K562 (cell line): Measurements from ENCODE around the gene NUAK2. TPM values are rescaled to one million over a fixed set of nuclear protein-coding genes. Genes with fewer than 3 reads are reported as not detected.

Experiments used
- ATAC-seq: fragments of 200-7000 bp; cut with Tn5 transposase; 3 replicates; pipeline ENCODE4 v1.9.1; 2020; ENCODE audit warnings: moderate library complexity
- BruUV-seq: library from RNA; stranded (reverse); fragments of 400-500 nt; replicated peaks from 2 replicates; lab custom pipeline; 2021; lab: Mats Ljungman, UMichigan
- CTCF ChIA-PET: fragments of 300-600 bp; formaldehyde crosslinking; extraction: SDS; loops from one replicate; lab custom pipeline; 2021; ENCODE audit warnings: low intra/inter-chr PET ratio; lab: Yijun Ruan, JAX
- POLR2A ChIA-PET: fragments of 300-600, 350-650 bp; sonication (Branson Sonifier 250); formaldehyde crosslinking; extraction: SDS; loops from one replicate; lab custom pipeline; 2021; ENCODE audit warnings: antibody characterized with exemption, inconsistent platforms; lab: Yijun Ruan, JAX
- DNase-seq, 4 experiments: peaks; one replicate each; pipeline versions ENCODE4 v3.0.0 to v3.0.0-alpha.2; 2011 to 2018; ENCODE audit warnings: low spot score in 3 of 4, mixed read lengths in 3 of 4; ENCODE audit errors: extremely low read depth in 1 of 4
- FAIRE-seq: peaks from 2 replicates; lab custom pipeline; 2011; peaks lifted over from hg19 to GRCh38; lab: Jason Lieb, UNC
- H2AFZ ChIP-seq: 2 replicates; pipeline ENCODE4 v1.6.0; 2011; ENCODE audit warnings: low read depth, low read length, control low read depth, inconsistent platforms
- H3K27ac ChIP-seq: fragments of 200-600 bp; 3 replicates; pipeline ENCODE4 v1.8.0; 2011; ENCODE audit warnings: low read depth, mild to moderate bottlenecking, control low read depth, inconsistent platforms, low read length, moderate library complexity, mixed read lengths; ENCODE audit errors: extremely low read depth
- H3K27me3 ChIP-seq, 2 experiments: fragments of 300-600 bp in 1 of 2; 2 replicates in 1 of 2; 3 replicates in 1 of 2; pipeline versions ENCODE4 v1.6.0 to v1.8.0; 2011; ENCODE audit warnings: inconsistent platforms in 2 of 2, low read length in 2 of 2, mild to moderate bottlenecking in 1 of 2, mixed read lengths in 1 of 2, moderate library complexity in 1 of 2; ENCODE audit not compliant: control insufficient read depth in 2 of 2, insufficient read depth in 2 of 2
- H3K36me3 ChIP-seq: fragments of 300-600 bp; 3 replicates; pipeline ENCODE4 v1.8.0; 2011; ENCODE audit warnings: mild to moderate bottlenecking, low read length, inconsistent platforms; ENCODE audit not compliant: control insufficient read depth, insufficient read depth
- H3K4me1 ChIP-seq, 2 experiments: fragments of 200-600 bp in 1 of 2; replicated peaks in 1 of 2; 2 replicates in 1 of 2; 3 replicates in 1 of 2; pipeline versions ENCODE4 v1.5.1 to v1.8.0; 2011; ENCODE audit warnings: inconsistent platforms in 2 of 2, low read length in 2 of 2, mild to moderate bottlenecking in 1 of 2, mixed read lengths in 1 of 2, moderate library complexity in 1 of 2; ENCODE audit not compliant: control insufficient read depth in 2 of 2, insufficient read depth in 2 of 2
- H3K4me2 ChIP-seq: 2 replicates; pipeline ENCODE4 v1.6.1; 2011; ENCODE audit warnings: low read length, control low read depth, inconsistent platforms, mixed read lengths; ENCODE audit not compliant: insufficient read depth
- H3K4me3 ChIP-seq: fragments of 200-600 bp; sonication (generic), shearing (Covaris generic); 2 replicates; pipeline ENCODE4 v1.5.1; 2016; ENCODE audit warnings: control low read depth, inconsistent platforms
- H3K79me2 ChIP-seq: fragments of 200-600 bp; 3 replicates; pipeline ENCODE4 v1.8.0; 2011; ENCODE audit warnings: low read length, inconsistent platforms; ENCODE audit not compliant: control insufficient read depth, insufficient read depth
- H3K9ac ChIP-seq, 2 experiments: 2 replicates each; pipeline versions ENCODE4 v1.6.0 to v1.6.1; 2011; ENCODE audit warnings: low read depth in 2 of 2, low read length in 2 of 2, control low read depth in 1 of 2, inconsistent platforms in 1 of 2, mild to moderate bottlenecking in 1 of 2, mixed read lengths in 1 of 2; ENCODE audit not compliant: insufficient read depth in 1 of 2
- H3K9me1 ChIP-seq: one replicate; pipeline ENCODE4 v1.6.0; 2011; ENCODE audit warnings: inconsistent platforms, mild to moderate bottlenecking, low read length, moderate library complexity; ENCODE audit not compliant: control insufficient read depth, insufficient read depth
- H3K9me3 ChIP-seq: replicated peaks from 2 replicates; pipeline ENCODE4 v1.5.1; 2011; ENCODE audit warnings: low read depth, low read length, inconsistent platforms; ENCODE audit not compliant: control insufficient read depth, insufficient read depth
- H4K20me1 ChIP-seq: replicated peaks from 2 replicates; pipeline ENCODE4 v1.6.1; 2011; ENCODE audit warnings: low read length, inconsistent platforms, mixed read lengths; ENCODE audit not compliant: control insufficient read depth, insufficient read depth
- ARID1B ChIP-seq: fragments of 450-650 bp; IDR thresholded peaks from 2 replicates; pipeline ENCODE4 v1.6.1; 2016; ENCODE audit warnings: antibody characterized with exemption, mild to moderate bottlenecking, inconsistent platforms
- CAMTA2 ChIP-seq: fragments of 250-450 bp; sonication (Bioruptor Pico); conservative IDR thresholded peaks from 2 replicates; pipeline ENCODE4 v1.5.1; 2022
- CHD2 ChIP-seq: IDR thresholded peaks from 2 replicates; pipeline ENCODE4 v1.6.1; 2011; ENCODE audit warnings: low read depth, low read length
- FOXJ2 ChIP-seq: fragments of 200-800 bp; sonication (Bioruptor generic); IDR thresholded peaks from 2 replicates; pipeline ENCODE4 v1.6.1; 2016; ENCODE audit warnings: missing genetic modification characterization, missing compliant biosample characterization
- FOXP4 ChIP-seq: sonication (generic); formaldehyde crosslinking; IDR thresholded peaks from 2 replicates; pipeline ENCODE4 v1.8.0; 2022; ENCODE audit warnings: mild to moderate bottlenecking, missing genetic modification reagents, borderline replicate concordance
- JUNB ChIP-seq: fragments of 450-650 bp; formaldehyde crosslinking; conservative IDR thresholded peaks from 2 replicates; pipeline ENCODE4 v1.4.0; 2020; ENCODE audit warnings: mild to moderate bottlenecking
- LEF1 ChIP-seq: fragments of 450-650 bp; IDR thresholded peaks from 2 replicates; pipeline ENCODE4 v1.6.1; 2016; ENCODE audit warnings: mild to moderate bottlenecking
- MCM3 ChIP-seq: fragments of 450-650 bp; IDR thresholded peaks from 2 replicates; pipeline ENCODE4 v1.6.1; 2016
- NONO ChIP-seq, 2 experiments: fragments of 200-400 bp in 1 of 2; fragments of 450-650 bp in 1 of 2; formaldehyde crosslinking in 1 of 2; IDR thresholded peaks; 2 replicates each; pipeline ENCODE4 v1.6.1; 2017; ENCODE audit warnings: low read depth in 2 of 2, mild to moderate bottlenecking in 2 of 2, moderate library complexity in 2 of 2, low read length in 1 of 2
- NR2C2 ChIP-seq, 2 experiments: fragments of 200-800 bp in 1 of 2; sonication (Bioruptor generic) in 1 of 2; sonication (generic) in 1 of 2; formaldehyde crosslinking in 1 of 2; IDR thresholded peaks; 2 replicates each; pipeline versions ENCODE4 v1.6.1 to v1.8.0; 2016 to 2022; ENCODE audit warnings: mild to moderate bottlenecking in 1 of 2, missing compliant biosample characterization in 1 of 2, missing genetic modification characterization in 1 of 2, missing genetic modification reagents in 1 of 2
- PHTF2 ChIP-seq: fragments of 250-450 bp; sonication (Bioruptor Pico); IDR thresholded peaks from 2 replicates; pipeline ENCODE4 v1.5.0; 2021; ENCODE audit warnings: mild to moderate bottlenecking
- SUPT5H ChIP-seq: fragments of 450-650 bp; IDR thresholded peaks from 2 replicates; pipeline ENCODE4 v1.6.1; 2016
- TRIM28 ChIP-seq: fragments of 450-650 bp; IDR thresholded peaks from 2 replicates; pipeline ENCODE4 v1.6.1; 2017
- XRCC5 ChIP-seq: fragments of 200-400 bp; formaldehyde crosslinking; IDR thresholded peaks from 2 replicates; pipeline ENCODE4 v1.6.1; 2017; ENCODE audit warnings: low read depth, mild to moderate bottlenecking, low read length
- ZNF165 ChIP-seq: fragments of 250-450 bp; sonication (Bioruptor Pico); IDR thresholded peaks from 2 replicates; pipeline ENCODE4 v1.4.0; 2020; ENCODE audit warnings: borderline replicate concordance
- ZNF175 ChIP-seq: fragments of 200-800 bp; sonication (Bioruptor generic); IDR thresholded peaks from 2 replicates; pipeline ENCODE4 v1.6.1; 2016; ENCODE audit warnings: low read depth, mild to moderate bottlenecking, missing genetic modification characterization, missing compliant biosample characterization
- ZNF586 ChIP-seq: fragments of 450-650 bp; formaldehyde crosslinking; conservative IDR thresholded peaks from 2 replicates; pipeline ENCODE4 v1.4.0; 2020; ENCODE audit warnings: mild to moderate bottlenecking, moderate library complexity
- ZNF695 ChIP-seq: fragments of 450-650 bp; formaldehyde crosslinking; IDR thresholded peaks from 2 replicates; pipeline ENCODE4 v1.4.0; 2020; ENCODE audit warnings: mild to moderate bottlenecking, moderate library complexity
- WGBS: fragments of 100-300 bp; shearing (Covaris generic); methylation state at CpG from one replicate; pipeline ENCODE4 v1.1.6; 2016; ENCODE audit warnings: low coverage, mixed read lengths; ENCODE audit not compliant: insufficient coverage; ENCODE audit errors: missing lambda C conversion rate; 5-methylcytosine and 5-hydroxymethylcytosine counted together
- in situ Hi-C: fragments of 300-500 bp; cut with MboI; formaldehyde crosslinking; loops from 4 replicates; pipeline ENCODE4 v1.15.0; 2018; ENCODE audit warnings: inconsistent platforms, mixed read lengths
- intact Hi-C: fragments of 100-400 bp; cut with micrococcal nuclease; formaldehyde crosslinking; loops from 2 replicates; pipeline ENCODE4 v1.14.2; 2022
- polyA plus RNA-seq, 8 experiments: library from polyadenylated mRNA; depleted of rRNA in 4 of 8; stranded (reverse) in 5 of 8; unstranded in 3 of 8; fragments of >200 nt; fragmentation: Nextera tagmentation in 2 of 8; fragmentation: Illumina TruSeq in 1 of 8; extraction: Ambion mirVana in 2 of 8; extraction: Trizol in 1 of 8; gene quantifications; 2 replicates each; pipeline versions ENCODE4 v1.2.1 to v1.2.3, GENCODE V29; 2011 to 2014; ENCODE audit warnings: inconsistent platforms in 1 of 8, missing spikeins in 1 of 8
- total RNA-seq, 7 experiments: library from RNA; depleted of rRNA in 6 of 7; stranded (reverse); fragments of >200 nt in 6 of 7; fragmentation: Illumina TruSeq in 2 of 7; extraction: Trizol in 2 of 7; gene quantifications; 2 replicates each; pipeline versions ENCODE4 v1.2.1 to v1.2.3, GENCODE V29; 2011 to 2021; ENCODE audit warnings: low replicate concordance in 1 of 7
- TF ChIP-seq, protein P1 (sequence below): fragments of 450-650 bp; IDR thresholded peaks from 2 replicates; pipeline ENCODE4 v1.6.1; 2018; ENCODE audit not compliant: partially characterized antibody

Gene NUAK2
- total and polyA plus RNA-seq, 9 of the 15 experiments (the other 6 are each of a cell fraction or from before 2014, with no cell fraction given) = 0.04 to 0.44 (median 0.14) TPM

GRCh38 chr1:205275133-205275532 is 46.4 kb downstream of the NUAK2 start:
- no peak overlapping the region for H3K4me2 ChIP-seq

More at GRCh38 chr1:205275133-205275532, 46.4 kb downstream of the NUAK2 start:
- Histone ChIP-seq H3K9me3 (no peaks in the 10 kb centered on the region), H2AFZ (no peak overlapping the region), H3K4me3 (no peak overlapping the region), H3K9ac (no peak overlapping the region), H4K20me1 (no peaks in the 10 kb centered on the region), H3K9me1 (no peaks in the 10 kb centered on the region), H3K27me3 (peaks cover 2 to 16% of the 10 kb centered on the region in 2 experiments; a peak in 4 of 5 replicates), H3K36me3 (no peaks in the 10 kb centered on the region), H3K79me2 (no peaks in the 10 kb centered on the region), H3K4me1 (peaks cover 6 to 16% of the 10 kb centered on the region in 2 experiments), H3K27ac (no peak overlapping the region)
- ChIA-PET CTCF (interaction anchor here (6.6 kb wide), 1 partner anchor 49 kb away, joined by 144 read pairs; the partner anchor contains the start of gene NUAK2), POLR2A (interaction anchor here (0.6 to 2.7 kb wide), 5 partner anchors 13 to 142 kb away, joined by 3 to 15 read pairs (median 4); no protein-coding TSS in a partner anchor)
- TF ChIP-seq FOXJ2 (tag) (no peak), FOXP4 (CRISPR knock-in tag) (no peak), MCM3 (no peak), NR2C2 (CRISPR knock-in tag; IDR thresholded peaks at IDR 0.05) (no peak), NR2C2 (tag; IDR thresholded peaks at IDR 0.05) (no peak), SUPT5H (no peak), LEF1 (no peak), PHTF2 (CRISPR knock-in tag) (no peak), TRIM28 (no peak), JUNB (CRISPR knock-in tag) (no peak), NONO (IDR thresholded peaks at IDR 0.05; ENCODE audit: low read depth in 2 of 2, low read length in 1 of 2) (no peak), CHD2 (no peak), ZNF165 (CRISPR knock-in tag) (no peak), ARID1B (no peak), ZNF586 (CRISPR knock-in tag) (no peak), ZNF175 (CRISPR knock-in tag) (no peak), ZNF695 (CRISPR knock-in tag) (no peak), XRCC5 (no peak), CAMTA2 (CRISPR knock-in tag) (no peak)
- TF ChIP-seq, protein P1, sequence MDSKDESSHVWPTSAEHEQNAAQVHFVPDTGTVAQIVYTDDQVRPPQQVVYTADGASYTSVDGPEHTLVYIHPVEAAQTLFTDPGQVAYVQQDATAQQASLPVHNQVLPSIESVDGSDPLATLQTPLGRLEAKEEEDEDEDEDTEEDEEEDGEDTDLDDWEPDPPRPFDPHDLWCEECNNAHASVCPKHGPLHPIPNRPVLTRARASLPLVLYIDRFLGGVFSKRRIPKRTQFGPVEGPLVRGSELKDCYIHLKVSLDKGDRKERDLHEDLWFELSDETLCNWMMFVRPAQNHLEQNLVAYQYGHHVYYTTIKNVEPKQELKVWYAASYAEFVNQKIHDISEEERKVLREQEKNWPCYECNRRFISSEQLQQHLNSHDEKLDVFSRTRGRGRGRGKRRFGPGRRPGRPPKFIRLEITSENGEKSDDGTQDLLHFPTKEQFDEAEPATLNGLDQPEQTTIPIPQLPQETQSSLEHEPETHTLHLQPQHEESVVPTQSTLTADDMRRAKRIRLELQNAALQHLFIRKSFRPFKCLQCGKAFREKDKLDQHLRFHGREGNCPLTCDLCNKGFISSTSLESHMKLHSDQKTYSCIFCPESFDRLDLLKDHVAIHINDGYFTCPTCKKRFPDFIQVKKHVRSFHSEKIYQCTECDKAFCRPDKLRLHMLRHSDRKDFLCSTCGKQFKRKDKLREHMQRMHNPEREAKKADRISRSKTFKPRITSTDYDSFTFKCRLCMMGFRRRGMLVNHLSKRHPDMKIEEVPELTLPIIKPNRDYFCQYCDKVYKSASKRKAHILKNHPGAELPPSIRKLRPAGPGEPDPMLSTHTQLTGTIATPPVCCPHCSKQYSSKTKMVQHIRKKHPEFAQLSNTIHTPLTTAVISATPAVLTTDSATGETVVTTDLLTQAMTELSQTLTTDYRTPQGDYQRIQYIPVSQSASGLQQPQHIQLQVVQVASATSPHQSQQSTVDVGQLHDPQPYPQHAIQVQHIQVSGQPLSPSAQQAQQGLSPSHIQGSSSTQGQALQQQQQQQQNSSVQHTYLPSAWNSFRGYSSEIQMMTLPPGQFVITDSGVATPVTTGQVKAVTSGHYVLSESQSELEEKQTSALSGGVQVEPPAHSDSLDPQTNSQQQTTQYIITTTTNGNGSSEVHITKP = no peak
- no peak for DNase-seq
- no peak for ATAC-seq
- no TSS peak for BruUV-seq
- in situ Hi-C loops (loop anchor here (5.0 kb wide), 1 partner anchor 47 kb away; the partner anchor contains the start of gene NUAK2), intact Hi-C loops (no loop called here)
- no peak for FAIRE-seq
- 10% methylated on average over 3 of the region's 3 CpGs for WGBS
